Activated CD4-positive, alpha-beta T cell treated with anti-CD3 and anti-CD28 coated beads, Interleukin-2, Interleukin-6, amounts not matched to agents 100 ng/mL and 50 ng/mL, durations not matched to agents 16 hours and 8 hours (primary cell): Measurements from ENCODE around the gene RABAC1.

ENCODE experiments used
- DNase-seq: peaks from one replicate; pipeline ENCODE4 v3.0.0-alpha.2; 2020

Gene RABAC1

DNA sequence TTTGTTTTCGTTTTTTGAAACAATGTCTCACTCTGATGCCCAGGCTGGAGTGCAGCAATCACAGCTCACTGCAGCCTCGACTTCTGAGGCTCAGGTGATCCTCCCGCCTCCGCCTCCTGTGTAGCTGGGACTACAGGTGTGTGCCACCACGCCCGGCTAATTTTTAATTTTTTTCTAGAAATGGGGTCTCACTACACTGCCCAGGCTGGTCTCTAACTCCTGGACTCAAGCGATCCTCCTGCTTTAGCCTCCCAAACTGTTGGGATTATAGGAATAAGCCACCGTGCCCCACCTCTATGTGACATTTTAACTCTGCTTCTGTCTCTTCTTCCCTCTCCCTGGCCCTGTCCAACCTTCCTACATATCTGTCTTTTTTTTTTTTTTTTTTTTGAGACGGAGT, 29.8 kb upstream of the RABAC1 start:
- no peak for DNase-seq

- no peak for DNase-seq
Observed at GRCh38 chr19:41987141-41987860, 28.2 kb upstream of the RABAC1 start.

DNA sequence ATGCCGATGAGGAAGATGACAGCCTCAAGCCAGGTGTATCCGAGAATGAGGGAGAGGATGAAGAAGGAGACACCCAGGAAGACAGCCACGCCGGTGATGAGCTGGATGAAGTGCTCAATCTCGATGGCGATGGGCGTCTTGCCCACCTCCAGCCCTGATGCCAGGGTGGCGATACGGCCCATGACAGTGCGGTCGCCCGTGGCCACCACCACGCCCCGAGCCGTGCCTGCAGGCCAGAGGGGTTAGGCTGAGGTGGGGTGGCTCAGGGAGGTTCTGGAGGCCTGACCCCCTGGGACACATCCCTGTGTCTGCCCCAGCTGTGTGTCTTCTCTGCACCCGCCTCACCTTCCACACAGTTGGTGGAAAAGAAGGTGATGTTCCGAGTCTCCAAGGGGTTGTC, 25.8 kb upstream of the RABAC1 start:
- DNase-seq = no peak

DNA sequence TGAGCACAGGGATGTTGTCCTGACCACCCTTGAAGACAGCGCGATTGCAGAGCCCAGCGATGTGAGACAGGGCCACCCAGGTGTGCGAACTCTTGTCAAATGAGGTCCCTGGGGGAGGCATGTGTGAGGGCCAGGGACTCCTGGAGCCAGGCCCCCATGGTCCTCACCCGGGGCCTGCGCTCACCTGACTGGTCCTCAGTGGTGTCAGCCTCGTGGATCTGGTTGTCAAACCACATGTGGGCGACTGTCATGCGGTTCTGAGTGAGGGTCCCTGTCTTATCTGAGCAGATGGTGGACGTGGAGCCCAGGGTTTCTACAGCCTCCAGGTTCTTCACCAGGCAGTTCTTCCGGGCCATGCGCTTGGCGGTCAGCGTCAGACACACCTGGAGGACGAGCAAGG, 22.6 kb upstream of the RABAC1 start:
- no peak for DNase-seq

- DNase-seq = no peak
Observed at GRCh38 chr19:41978470-41978869, 19.3 kb upstream of the RABAC1 start.

GRCh38 chr19:41977916-41978315, 18.8 kb upstream of the RABAC1 start:
- no peak for DNase-seq

- DNase-seq = no peak
Observed at GRCh38 chr19:41974652-41975051, 15.5 kb upstream of the RABAC1 start.

- no peak for DNase-seq
Observed at GRCh38 chr19:41971363-41971762, 12.2 kb upstream of the RABAC1 start.

DNA sequence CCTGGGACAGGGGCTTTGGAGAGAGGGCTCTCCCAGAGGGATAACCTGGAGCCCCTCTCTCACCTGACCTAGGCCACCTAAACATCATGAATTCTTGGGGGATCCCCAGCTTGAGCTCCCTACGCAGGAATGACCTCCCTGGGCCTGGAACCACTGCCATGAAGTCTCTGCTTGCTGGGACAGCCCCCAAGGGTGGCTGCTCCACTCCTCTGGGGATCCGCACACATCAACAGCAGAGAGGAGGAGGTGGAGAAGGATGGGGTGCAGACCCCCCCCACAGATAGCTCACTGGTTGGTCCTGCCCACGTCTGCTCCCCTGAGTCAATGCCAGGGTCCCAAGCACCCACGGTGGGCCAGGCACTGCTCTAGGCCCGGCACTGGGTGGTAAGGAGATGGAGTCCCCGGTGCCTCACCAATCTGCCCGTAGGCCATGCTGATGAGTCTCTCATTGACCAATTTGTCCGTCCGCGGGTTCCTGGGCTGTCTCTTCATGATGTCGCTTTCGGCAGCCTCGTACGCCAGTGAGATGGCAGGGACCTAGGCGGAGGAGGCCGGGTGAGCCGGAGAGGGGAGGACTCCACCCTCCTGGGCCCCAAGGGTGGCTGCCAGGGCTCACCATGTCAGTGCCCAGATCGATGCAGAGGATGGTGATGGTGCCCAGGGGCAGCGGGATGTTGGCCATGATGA, 10.8 kb upstream of the RABAC1 start:
- DNase-seq = no peak

GRCh38 chr19:41968751-41969595, 9.9 kb upstream of the RABAC1 start:
- DNase-seq = no peak

DNA sequence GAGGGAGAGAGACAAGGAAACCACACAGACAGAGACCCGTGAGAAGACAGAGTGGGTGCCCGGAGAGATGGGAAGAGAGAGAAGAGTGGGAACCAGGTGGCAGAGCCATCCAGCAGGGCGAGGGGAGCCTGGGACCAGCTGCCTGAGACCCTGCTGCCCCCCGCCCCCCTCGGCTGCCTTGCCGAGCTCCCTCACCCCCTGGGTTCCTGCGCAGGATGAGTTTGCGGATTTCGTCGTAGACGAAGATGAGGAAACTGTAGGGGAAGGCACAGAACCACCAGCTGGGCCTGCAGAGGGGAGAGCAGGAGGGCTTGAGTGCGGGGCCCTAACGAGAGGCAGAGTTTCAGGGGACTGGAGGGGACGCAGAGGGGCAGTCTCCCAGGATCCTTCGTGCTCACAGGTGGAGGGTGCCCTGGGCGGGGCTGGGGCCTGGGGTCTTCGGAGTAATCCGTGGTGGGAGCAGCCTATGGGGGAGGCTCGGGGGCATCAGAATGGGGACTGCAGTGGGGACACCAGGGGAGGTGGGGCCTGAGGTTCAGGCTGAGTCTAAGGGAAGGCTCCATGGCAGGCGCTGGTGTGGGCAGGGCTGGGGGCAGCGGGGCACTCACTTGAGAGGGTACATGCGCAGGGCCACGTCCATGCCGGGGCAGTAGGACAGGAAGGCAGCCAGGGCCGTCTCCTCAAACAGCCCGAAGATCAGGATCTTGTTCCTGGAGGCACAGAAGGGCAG, 8.1 kb upstream of the RABAC1 start:
- DNase-seq = no peak

DNA sequence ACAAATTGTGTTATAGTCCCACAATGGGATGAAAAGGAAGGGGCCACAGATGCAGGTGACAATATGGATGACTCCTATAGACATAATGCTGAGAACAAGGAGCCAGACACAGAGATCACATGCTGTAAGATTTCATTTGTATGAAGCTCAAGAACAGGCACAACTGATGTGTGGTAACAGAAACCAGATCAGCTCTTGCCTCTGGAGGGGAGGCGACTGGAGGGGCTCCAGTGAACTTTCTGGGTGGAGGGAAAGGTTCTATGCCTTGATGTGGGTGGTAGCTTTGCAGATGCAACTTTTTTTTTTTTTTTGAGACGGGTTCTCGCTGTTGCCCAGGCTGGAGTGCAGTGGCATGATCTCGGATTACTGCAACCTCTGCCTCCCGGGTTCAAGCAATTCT, 6.0 kb upstream of the RABAC1 start:
- no peak for DNase-seq

GRCh38 chr19:41960973-41961372, 1.9 kb upstream of the RABAC1 start:
- DNase-seq = no peak

DNA sequence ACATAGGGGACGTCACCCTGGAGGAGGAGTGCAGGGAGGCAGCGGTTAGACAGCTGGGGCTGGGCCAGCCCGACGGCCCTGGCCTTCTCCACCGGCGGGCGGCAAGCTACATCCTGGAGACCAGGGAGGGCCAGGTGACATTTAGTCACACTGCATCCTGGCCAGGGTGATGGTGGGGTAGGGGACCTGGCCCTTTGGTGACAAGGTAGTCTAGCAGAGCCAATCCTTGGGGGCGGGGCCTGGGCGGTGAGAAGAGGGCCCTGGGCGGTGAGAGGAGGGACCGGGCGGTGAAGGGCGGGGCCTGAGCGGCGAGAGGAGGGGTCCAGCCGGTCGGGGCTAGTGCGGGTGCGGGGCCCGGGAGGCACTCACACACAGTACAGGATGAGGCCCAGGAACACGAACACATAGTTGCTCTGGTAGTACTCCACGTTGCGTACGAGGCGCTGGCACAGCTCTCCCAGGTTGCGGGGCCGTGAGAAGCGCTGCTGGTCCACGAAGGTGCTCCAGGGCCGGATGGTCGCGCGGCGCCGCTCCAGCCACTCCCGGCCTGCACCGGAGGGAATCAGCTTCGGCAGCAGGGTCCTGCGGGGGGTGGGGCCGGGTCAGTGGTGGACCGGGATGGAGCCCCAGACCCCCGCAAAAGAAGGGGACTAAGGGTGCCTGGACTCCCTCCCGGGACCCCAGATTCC, 610 bp downstream of the RABAC1 start:
- peak; percentile 86 for DNase-seq

GRCh38 chr19:41957838-41958366, 1.2 kb downstream of the RABAC1 start:
- peak; percentile 61 for DNase-seq

GRCh38 chr19:41957161-41957837, 1.8 kb downstream of the RABAC1 start:
- no peak for DNase-seq

- DNase-seq = no peak
Observed at GRCh38 chr19:41956621-41957020, 2.5 kb downstream of the RABAC1 start.

DNA sequence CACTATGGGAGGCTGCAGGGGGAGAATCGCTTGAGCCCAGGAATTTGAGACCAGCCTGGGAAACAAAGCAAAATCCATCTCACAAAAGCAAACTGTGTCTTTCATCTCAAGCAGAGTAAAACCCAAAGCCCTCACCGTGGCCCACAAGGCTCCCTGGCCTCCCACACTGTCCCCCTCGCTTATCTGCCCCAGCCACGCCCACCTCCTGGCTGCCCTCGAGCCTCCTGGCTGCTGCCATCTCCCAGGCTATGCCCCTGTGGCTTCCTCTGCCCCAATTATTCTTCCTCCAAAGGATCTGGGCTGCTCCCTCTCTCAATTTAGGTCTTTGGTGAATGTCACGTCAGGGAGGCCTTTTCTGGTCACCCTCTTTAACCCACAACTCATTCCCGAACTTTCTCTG, 3.6 kb downstream of the RABAC1 start:
- DNase-seq = no peak

GRCh38 chr19:41951686-41952172, 7.4 kb downstream of the RABAC1 start:
- DNase-seq = peak; percentile 90

- DNase-seq = no peak
Observed at GRCh38 chr19:41947091-41947490, 12.0 kb downstream of the RABAC1 start.

GRCh38 chr19:41945135-41945766, 13.9 kb downstream of the RABAC1 start:
- peak; percentile 82 for DNase-seq
